Hepatocyte (in vitro differentiated cells): ENCODE results near the gene RSPO4. TPM values are rescaled to one million over a fixed set of nuclear protein-coding genes. Genes with fewer than 3 reads are reported as not detected.

ENCODE experiments used
- DNase-seq: peaks from one replicate; pipeline ENCODE4 v3.0.0-alpha.2; 2016; ENCODE audit warnings: low spot score
- H2AFZ ChIP-seq: fragments of 200-600 bp; sonication (generic); 2 replicates; pipeline ENCODE4 v1.6.0; 2016; ENCODE audit warnings: antibody characterized with exemption, mild to moderate bottlenecking
- H3K27ac ChIP-seq: fragments of 200-600 bp; sonication (generic); 2 replicates; pipeline ENCODE4 v1.5.1; 2016; ENCODE audit warnings: mild to moderate bottlenecking
- H3K27me3 ChIP-seq: fragments of 200-600 bp; sonication (generic); 2 replicates; pipeline ENCODE4 v1.6.1; 2016
- H3K36me3 ChIP-seq: fragments of 200-600 bp; sonication (generic); replicated peaks from 2 replicates; pipeline ENCODE4 v1.5.1; 2016; ENCODE audit warnings: low read depth; ENCODE audit not compliant: insufficient read depth
- H3K4me1 ChIP-seq: fragments of 200-600 bp; sonication (generic); 2 replicates; pipeline ENCODE4 v1.5.1; 2016; ENCODE audit warnings: mild to moderate bottlenecking, moderate library complexity; ENCODE audit not compliant: insufficient read depth
- H3K4me2 ChIP-seq: fragments of 200-600 bp; sonication (generic); 2 replicates; pipeline ENCODE4 v1.6.0; 2016
- H3K4me3 ChIP-seq: fragments of 200-600 bp; sonication (generic); 2 replicates; pipeline ENCODE4 v1.5.1; 2016; ENCODE audit warnings: mild to moderate bottlenecking
- H3K79me2 ChIP-seq: fragments of 200-600 bp; sonication (generic); 2 replicates; pipeline ENCODE4 v1.6.0; 2017; ENCODE audit warnings: mild to moderate bottlenecking
- H3K9me2 ChIP-seq: fragments of 200-600 bp; sonication (generic); replicated peaks from 2 replicates; pipeline ENCODE4 v1.6.0; 2017; ENCODE audit warnings: mild to moderate bottlenecking; ENCODE audit not compliant: insufficient read depth
- H3K9me3 ChIP-seq: fragments of 200-600 bp; sonication (generic); 2 replicates; pipeline ENCODE4 v1.5.1; 2016; ENCODE audit warnings: low read depth, mild to moderate bottlenecking
- H4K20me1 ChIP-seq: fragments of 200-600 bp; sonication (generic); 2 replicates; pipeline ENCODE4 v1.6.0; 2016; ENCODE audit warnings: mild to moderate bottlenecking; ENCODE audit not compliant: insufficient read depth, poor library complexity, severe bottlenecking
- EZH2 ChIP-seq: fragments of 200-600 bp; sonication (generic); IDR thresholded peaks from 2 replicates; pipeline ENCODE4 v1.6.1; 2016; ENCODE audit warnings: antibody characterized with exemption, mild to moderate bottlenecking, borderline replicate concordance
- EZH2phosphoT487 ChIP-seq: fragments of 200-600 bp; sonication (generic); IDR thresholded peaks from one replicate; pipeline ENCODE4 v1.6.1; 2018; ENCODE audit warnings: antibody characterized with exemption, mild to moderate bottlenecking, low read depth, moderate library complexity; ENCODE audit not compliant: unreplicated experiment, severe bottlenecking
- WGBS: methylation state at CpG from one replicate; pipeline ENCODE4 v1.1.6; 2016; ENCODE audit warnings: low lambda C conversion rate; ENCODE audit errors: missing lambda C conversion rate; 5-methylcytosine and 5-hydroxymethylcytosine counted together
- polyA plus RNA-seq: library from polyadenylated mRNA; unstranded; fragments of >200 nt; fragmentation: Nextera tagmentation; extraction: Ambion mirVana; gene quantifications from 2 replicates; pipeline ENCODE4 v1.2.1, GENCODE V29; 2016
- total RNA-seq: library from RNA; depleted of rRNA; stranded (reverse); fragments of >200 nt; gene quantifications from 2 replicates; pipeline ENCODE4 v1.2.3, GENCODE V29; 2014
- TF ChIP-seq, protein P1 (sequence below): fragments of 200-600 bp; sonication (generic); IDR thresholded peaks from 2 replicates; pipeline ENCODE4 v1.5.1; 2016; ENCODE audit warnings: antibody characterized with exemption, mild to moderate bottlenecking; ENCODE audit not compliant: poor library complexity

The RSPO4 gene
- total and polyA plus RNA-seq, 2 experiments from 2014 or later = 0.41 to 0.57 TPM

DNA sequence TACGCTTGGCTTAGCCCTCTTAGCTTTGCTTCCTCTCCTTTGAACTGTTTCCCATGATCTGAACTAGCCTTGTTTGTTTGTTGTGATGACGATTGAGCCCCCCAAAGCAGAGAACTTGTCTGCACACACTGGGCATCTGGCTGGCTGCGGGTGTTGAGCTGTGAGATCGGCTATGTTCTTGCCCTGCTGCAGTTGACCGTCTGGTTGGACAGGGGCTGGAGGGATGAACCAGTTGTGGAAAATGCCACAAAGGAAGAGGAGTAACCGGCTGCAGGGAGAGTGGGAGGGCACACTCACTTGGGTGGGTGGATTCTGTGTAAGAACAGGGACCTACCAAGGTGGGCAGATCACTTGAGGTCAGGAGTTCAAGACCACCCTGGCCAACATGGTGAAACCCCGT, 12.4 kb upstream of the RSPO4 start:
- no peak for TF ChIP-seq EZH2
- no peak for TF ChIP-seq EZH2phosphoT487
- TF ChIP-seq, protein P1, sequence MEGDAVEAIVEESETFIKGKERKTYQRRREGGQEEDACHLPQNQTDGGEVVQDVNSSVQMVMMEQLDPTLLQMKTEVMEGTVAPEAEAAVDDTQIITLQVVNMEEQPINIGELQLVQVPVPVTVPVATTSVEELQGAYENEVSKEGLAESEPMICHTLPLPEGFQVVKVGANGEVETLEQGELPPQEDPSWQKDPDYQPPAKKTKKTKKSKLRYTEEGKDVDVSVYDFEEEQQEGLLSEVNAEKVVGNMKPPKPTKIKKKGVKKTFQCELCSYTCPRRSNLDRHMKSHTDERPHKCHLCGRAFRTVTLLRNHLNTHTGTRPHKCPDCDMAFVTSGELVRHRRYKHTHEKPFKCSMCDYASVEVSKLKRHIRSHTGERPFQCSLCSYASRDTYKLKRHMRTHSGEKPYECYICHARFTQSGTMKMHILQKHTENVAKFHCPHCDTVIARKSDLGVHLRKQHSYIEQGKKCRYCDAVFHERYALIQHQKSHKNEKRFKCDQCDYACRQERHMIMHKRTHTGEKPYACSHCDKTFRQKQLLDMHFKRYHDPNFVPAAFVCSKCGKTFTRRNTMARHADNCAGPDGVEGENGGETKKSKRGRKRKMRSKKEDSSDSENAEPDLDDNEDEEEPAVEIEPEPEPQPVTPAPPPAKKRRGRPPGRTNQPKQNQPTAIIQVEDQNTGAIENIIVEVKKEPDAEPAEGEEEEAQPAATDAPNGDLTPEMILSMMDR = no peak
- no peaks in the 10 kb centered on the region for H3K4me1 ChIP-seq
- no peaks in the 10 kb centered on the region for H3K79me2 ChIP-seq
- no peak overlapping the region for H3K27ac ChIP-seq
- H3K9me3 ChIP-seq = no peaks in the 10 kb centered on the region
- H3K27me3 ChIP-seq = no peaks in the 10 kb centered on the region
- no peak overlapping the region for H3K4me2 ChIP-seq
- DNase-seq = no peak
- no peaks in the 10 kb centered on the region for H3K9me2 ChIP-seq
- no peaks in the 10 kb centered on the region for H3K36me3 ChIP-seq
- H3K4me3 ChIP-seq = no peak overlapping the region
- 79% methylated on average over 6 of the region's 7 CpGs for WGBS
- H2AFZ ChIP-seq = no peak overlapping the region
- no peaks in the 10 kb centered on the region for H4K20me1 ChIP-seq

DNA sequence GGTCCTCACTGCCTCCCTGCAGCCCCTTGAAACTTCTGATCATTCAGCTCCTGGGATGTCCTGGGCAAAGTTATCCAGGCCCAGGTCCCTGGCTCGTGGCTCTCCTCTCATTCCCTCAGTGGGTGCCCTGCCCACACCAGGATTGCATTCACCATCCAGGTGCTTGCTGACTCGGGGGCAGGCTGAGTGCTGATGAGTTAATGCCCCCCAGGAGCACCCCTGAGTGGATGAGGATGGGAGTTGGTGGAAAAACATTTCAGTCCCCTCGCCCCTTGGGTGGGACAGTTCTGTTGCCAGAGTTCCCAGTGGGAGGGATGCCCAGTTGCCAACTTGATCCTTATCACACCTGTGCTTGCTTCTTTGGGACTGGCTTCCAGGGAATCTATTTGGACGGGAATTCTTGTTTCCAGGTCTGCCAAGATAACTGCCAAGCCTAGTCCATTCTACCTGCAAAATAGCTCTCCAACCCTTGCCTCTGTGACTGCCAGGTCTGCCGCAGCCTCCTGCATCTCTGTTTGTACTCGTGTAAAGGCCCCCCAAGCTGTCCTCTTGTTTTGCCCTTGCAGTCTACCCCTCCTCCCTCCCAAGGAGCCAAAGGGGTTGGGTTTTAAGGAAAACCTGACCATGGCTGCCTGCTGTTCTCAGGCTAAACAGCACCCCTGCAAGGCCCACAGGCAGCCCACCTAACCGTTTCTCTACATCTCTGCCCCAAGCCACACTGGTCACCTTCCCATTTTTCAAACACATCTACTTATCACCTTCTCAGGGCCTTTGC, 11.6 kb upstream of the RSPO4 start:
- TF ChIP-seq, protein P1 = no peak
- no peak for TF ChIP-seq EZH2
- WGBS = 84% methylated on average over 7 of the region's 7 CpGs
- no peak overlapping the region for H2AFZ ChIP-seq

DNA sequence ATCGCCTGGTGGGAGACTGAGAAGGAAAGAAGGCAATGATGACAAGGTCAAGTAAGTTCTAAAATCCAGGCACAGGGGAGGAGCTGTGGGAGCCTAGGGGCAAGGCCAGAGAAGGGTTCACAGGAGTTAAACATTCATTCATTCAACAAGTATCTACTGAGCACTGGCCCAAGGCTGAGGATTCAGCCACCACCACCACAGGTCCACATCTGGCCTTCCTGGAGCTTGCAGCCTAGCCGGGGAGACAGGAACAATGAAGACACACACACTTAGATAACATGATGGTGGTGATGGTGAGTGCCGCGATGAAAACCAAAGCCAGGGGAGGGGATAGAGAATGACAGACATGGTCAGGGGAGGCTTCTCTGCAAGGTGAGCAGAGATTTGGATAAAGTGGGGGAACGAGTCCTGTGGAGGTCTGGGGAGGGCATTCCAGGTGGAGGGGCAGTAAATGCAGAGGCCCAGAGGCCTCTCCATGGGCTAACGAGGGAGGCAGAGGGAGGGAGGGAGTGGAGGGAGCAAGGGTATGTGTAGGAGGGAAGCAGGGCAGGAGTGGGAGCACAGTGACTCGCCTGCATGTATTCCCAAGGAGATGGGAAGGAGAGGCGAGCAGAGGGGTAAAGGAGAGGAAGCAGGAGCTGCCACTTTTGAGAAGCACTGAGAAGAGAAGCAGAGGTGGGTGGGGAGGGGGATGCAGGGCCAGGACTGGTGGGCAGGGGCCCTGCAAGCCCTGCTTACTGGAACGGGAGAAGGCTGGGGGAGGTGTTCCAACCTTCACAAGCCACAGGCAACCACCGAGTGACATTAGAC, 10.5 kb upstream of the RSPO4 start:
- Histone ChIP-seq H3K27ac (no peak overlapping the region), H3K4me3 (no peak overlapping the region), H3K9me3 (no peaks in the 10 kb centered on the region), H3K27me3 (no peaks in the 10 kb centered on the region), H3K4me2 (no peak overlapping the region), H3K79me2 (no peaks in the 10 kb centered on the region), H3K9me2 (no peaks in the 10 kb centered on the region), H2AFZ (no peak overlapping the region), H3K4me1 (no peaks in the 10 kb centered on the region), H3K36me3 (no peaks in the 10 kb centered on the region), H4K20me1 (no peaks in the 10 kb centered on the region)
- 64% methylated on average over 7 of the region's 10 CpGs for WGBS
- TF ChIP-seq EZH2phosphoT487 (no peak), EZH2 (no peak)
- TF ChIP-seq, protein P1 = no peak
- DNase-seq = no peak

More for the DNA sequence above, 11.6 kb upstream of the RSPO4 start:
- Histone ChIP-seq H3K4me1 (no peaks in the 10 kb centered on the region), H3K36me3 (no peaks in the 10 kb centered on the region), H3K79me2 (no peaks in the 10 kb centered on the region), H3K4me3 (no peak overlapping the region), H4K20me1 (no peaks in the 10 kb centered on the region), H3K9me2 (no peaks in the 10 kb centered on the region), H3K9me3 (no peaks in the 10 kb centered on the region), H3K4me2 (no peak overlapping the region), H3K27ac (no peak overlapping the region), H3K27me3 (no peaks in the 10 kb centered on the region)
- DNase-seq = no peak
